ENCODE measurements around the gene TFDP1.
"Not testable (repeated sequence)": the region's sequence is repeated elsewhere in the genome, so short reads cannot be mapped to it uniquely, and the experiment has no call there.

TFDP1 gene

DNA sequence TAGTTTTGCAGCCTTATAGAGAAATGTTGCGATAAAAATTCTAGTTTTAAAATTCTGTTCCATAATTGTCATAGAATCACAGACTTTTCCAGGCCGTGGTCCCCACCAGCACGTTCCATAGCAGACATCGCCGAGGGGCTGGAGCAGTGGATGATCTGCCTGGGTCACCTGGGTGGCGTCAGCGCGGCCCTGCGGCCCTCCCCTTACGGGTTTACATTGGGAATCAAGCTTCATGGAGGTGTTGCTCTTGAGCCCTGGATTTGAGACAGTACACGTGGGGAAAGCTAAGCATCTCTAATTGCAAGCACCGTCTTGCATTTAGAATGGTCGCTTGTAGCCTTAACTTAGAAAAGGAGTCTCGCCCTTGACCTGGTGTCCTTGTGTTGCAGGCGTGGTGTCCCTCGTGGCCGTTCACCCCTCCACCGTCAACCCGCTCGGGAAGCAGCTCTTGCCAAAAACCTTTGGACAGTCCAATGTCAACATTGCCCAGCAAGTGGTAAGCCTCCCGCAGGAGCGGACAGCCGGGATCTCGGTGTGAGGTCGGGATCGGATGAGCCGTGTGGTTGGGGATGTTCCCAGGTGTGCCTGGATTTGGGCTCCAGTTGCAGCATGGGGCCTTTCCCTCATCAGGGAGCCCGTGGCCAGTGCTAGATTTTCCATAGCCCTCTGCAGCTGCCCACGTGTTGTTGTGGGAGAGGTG, 38.4 kb downstream of the TFDP1 start:
- H3K4me1 Mint-ChIP-seq (ENCODE audit: low read depth): no peaks in the 10 kb centered on the region
- no peaks in the 10 kb centered on the region for H3K9me3 Mint-ChIP-seq (ENCODE audit: low read depth)
- no peaks in the 10 kb centered on the region for H3K36me3 Mint-ChIP-seq
- no peaks in the 10 kb centered on the region for H3K27me3 Mint-ChIP-seq
- no peak overlapping the region for H3K27ac Mint-ChIP-seq
- no peak overlapping the region for H3K4me3 Mint-ChIP-seq

- no peaks in the 10 kb centered on the region for H3K27me3 Mint-ChIP-seq
- H3K9me3 Mint-ChIP-seq (ENCODE audit: low read depth): no peaks in the 10 kb centered on the region
- H3K4me3 Mint-ChIP-seq: no peak overlapping the region
- peaks cover 2% of the 10 kb centered on the region for H3K4me1 Mint-ChIP-seq (ENCODE audit: low read depth)
- no peak overlapping the region for H3K27ac Mint-ChIP-seq
- H3K36me3 Mint-ChIP-seq: no peaks in the 10 kb centered on the region
Measured at GRCh38 chr13:113623491-113624234, 39.1 kb downstream of the TFDP1 start.

DNA sequence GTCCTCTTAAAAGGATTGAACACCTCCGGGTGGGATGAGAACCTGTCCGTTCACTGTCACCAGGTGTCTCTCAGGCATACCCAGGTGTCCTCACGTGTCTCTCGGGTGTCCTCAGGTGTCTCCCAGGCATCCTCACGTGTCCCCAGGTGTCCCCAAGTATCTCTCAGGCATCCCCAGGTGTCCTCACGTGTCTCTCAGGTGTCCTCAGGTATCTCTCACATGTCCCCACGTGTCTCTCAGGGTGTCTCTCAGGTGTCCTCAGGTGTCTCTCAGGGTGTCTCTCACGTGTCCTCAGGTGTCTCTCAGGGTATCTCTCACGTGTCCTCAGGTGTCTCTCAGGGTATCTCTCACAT, 39.7 kb downstream of the TFDP1 start:
- no peak overlapping the region for H3K27ac Mint-ChIP-seq
- H3K36me3 Mint-ChIP-seq: no peaks in the 10 kb centered on the region
- peaks cover 2% of the 10 kb centered on the region for H3K4me1 Mint-ChIP-seq (ENCODE audit: low read depth)
- no peak overlapping the region for H3K4me3 Mint-ChIP-seq
- H3K9me3 Mint-ChIP-seq (ENCODE audit: low read depth): no peaks in the 10 kb centered on the region
- no peaks in the 10 kb centered on the region for H3K27me3 Mint-ChIP-seq

GRCh38 chr13:113624640-113625304, 40.2 kb downstream of the TFDP1 start:
- not testable (repeated sequence) for H3K27ac Mint-ChIP-seq; H3K27me3 Mint-ChIP-seq; H3K36me3 Mint-ChIP-seq; H3K4me3 Mint-ChIP-seq; H3K4me1 Mint-ChIP-seq (ENCODE audit: low read depth); H3K9me3 Mint-ChIP-seq (ENCODE audit: low read depth)

DNA sequence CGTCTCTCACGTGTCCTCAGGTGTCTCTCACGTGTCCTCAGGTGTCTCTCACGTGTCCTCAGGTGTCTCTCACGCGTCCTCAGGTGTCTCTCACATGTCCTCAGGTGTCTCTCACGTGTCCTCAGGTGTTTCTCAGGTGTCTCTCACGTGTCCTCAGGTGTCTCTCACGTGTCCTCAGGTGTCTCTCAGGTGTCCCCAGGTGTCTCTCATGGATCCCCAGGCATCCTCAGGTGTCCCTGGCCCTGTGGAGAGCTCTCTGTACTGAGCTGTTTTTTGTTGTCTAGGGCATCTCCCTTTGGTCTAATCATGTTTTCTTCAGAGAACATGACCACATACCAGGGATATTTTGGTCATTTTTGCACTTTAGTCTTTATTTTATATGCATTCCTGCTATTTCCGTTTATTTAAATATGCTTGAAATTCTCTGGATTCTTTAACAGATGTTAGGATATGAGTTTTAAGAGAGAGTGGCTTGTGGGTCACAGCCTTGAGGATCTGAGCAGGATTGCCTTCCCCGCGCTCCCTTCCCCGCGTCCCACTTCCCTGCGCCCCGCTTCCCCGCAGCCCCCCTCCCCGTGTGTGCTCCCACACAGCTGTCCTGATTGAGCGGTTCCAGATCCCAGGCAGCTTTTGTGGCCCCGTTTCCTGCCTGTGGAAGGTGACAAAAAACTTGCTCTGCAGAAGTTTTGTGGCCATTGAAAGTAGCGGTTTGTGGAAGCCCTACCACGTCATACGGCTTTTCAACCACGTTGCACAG, 41.6 kb downstream of the TFDP1 start:
- H3K9me3 Mint-ChIP-seq (ENCODE audit: low read depth): no peaks in the 10 kb centered on the region
- no peak overlapping the region for H3K4me3 Mint-ChIP-seq
- peaks cover 5% of the 10 kb centered on the region for H3K4me1 Mint-ChIP-seq (ENCODE audit: low read depth)
- no peaks in the 10 kb centered on the region for H3K27me3 Mint-ChIP-seq
- H3K36me3 Mint-ChIP-seq: peaks cover 2% of the 10 kb centered on the region
- H3K27ac Mint-ChIP-seq: no peak overlapping the region

- H3K27me3 Mint-ChIP-seq: no peaks in the 10 kb centered on the region
- peaks cover 7% of the 10 kb centered on the region for H3K4me1 Mint-ChIP-seq (ENCODE audit: low read depth)
- H3K27ac Mint-ChIP-seq: no peak overlapping the region
- H3K9me3 Mint-ChIP-seq (ENCODE audit: low read depth): no peaks in the 10 kb centered on the region
- H3K4me3 Mint-ChIP-seq: no peak overlapping the region
- H3K36me3 Mint-ChIP-seq: peaks cover 4% of the 10 kb centered on the region
Measured at GRCh38 chr13:113627136-113627535, 42.6 kb downstream of the TFDP1 start.

DNA sequence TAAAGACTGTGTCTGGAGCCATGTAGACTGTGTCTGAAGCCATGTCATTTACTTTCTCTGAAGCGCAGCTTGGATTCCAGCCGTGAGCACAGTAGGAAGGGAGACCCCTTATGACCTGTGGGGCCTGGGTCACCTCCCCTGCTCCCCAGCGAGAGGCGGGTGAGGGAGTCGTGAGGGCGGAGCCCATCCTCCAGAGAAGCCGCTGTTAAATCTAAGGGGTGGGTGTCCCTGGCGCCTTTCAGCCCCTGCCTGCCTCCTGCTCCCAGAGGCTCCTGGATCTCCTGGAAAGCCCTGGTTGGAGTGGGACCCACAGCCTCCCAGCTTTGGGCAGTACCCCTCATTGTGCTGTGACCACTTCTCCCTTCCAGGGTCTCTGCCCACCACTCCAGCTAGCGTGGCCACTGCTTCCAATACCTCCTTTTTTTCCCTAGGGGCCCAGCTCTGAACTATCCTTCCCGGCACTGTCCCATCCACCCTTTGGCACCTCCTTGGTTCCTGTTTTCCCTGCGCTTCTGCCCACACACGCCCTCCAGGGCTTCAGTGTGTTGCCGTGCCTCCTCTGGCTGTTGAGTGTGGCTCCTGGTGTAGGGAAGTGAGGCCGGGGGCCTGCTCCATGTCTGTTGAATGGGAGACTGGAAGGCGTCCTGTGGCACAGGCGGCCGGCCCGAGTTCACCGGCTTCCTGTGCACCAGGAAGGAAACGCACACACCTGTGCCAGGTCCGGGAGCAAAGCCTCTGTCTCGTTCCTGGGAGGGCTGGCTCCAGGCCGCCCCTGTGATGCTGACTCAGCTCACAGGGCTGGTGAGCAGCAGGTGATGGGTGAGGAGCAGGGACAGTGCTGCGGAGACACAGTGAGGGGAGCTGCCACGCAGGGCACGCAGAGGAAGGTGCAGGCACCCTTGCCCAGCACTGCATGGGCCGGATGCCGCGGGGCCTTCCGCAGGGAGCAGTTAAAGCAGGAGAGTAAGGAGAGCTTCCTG, 44.0 kb downstream of the TFDP1 start:
- Mint-ChIP-seq H3K9me3 (ENCODE audit: low read depth) (no peaks in the 10 kb centered on the region), H3K27me3 (no peaks in the 10 kb centered on the region), H3K4me3 (no peak overlapping the region), H3K4me1 (ENCODE audit: low read depth) (peaks cover 17% of the 10 kb centered on the region), H3K36me3 (peaks cover 4% of the 10 kb centered on the region), H3K27ac (no peak overlapping the region)

GRCh38 chr13:113629866-113630265, 45.3 kb downstream of the TFDP1 start:
- no peak overlapping the region for H3K4me3 Mint-ChIP-seq
- H3K9me3 Mint-ChIP-seq (ENCODE audit: low read depth): no peaks in the 10 kb centered on the region
- no peaks in the 10 kb centered on the region for H3K27me3 Mint-ChIP-seq
- peaks cover 9% of the 10 kb centered on the region for H3K36me3 Mint-ChIP-seq
- H3K4me1 Mint-ChIP-seq (ENCODE audit: low read depth): peaks cover 30% of the 10 kb centered on the region
- H3K27ac Mint-ChIP-seq: no peak overlapping the region

DNA sequence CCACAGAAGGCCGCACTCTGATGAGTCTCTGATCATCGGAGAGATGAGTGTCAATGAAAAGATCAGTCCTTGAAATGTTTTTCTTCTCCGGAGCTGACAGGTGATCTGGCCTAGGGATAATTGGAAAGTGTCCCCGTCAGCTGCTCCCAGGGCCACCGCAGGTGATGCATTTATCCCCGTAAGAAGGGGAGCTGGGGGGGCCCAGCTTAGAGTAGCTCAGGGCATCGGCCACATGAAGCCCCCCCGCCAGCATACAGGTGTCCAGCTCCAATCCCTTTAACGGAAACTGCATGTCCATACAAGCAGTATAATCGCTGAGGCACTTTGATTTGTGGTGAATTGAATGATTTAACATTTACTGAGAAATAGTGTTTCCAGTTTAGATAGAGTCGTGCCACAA, 45.7 kb downstream of the TFDP1 start:
- Mint-ChIP-seq H3K4me3 (no peak overlapping the region), H3K27ac (no peak overlapping the region), H3K4me1 (ENCODE audit: low read depth) (peaks cover 34% of the 10 kb centered on the region), H3K36me3 (peaks cover 9% of the 10 kb centered on the region), H3K9me3 (ENCODE audit: low read depth) (no peaks in the 10 kb centered on the region), H3K27me3 (no peaks in the 10 kb centered on the region)

GRCh38 chr13:113630804-113631203, 46.3 kb downstream of the TFDP1 start:
- Mint-ChIP-seq H3K4me3 (no peak overlapping the region), H3K27me3 (no peaks in the 10 kb centered on the region), H3K27ac (no peak overlapping the region), H3K36me3 (peaks cover 9% of the 10 kb centered on the region), H3K4me1 (ENCODE audit: low read depth) (peaks cover 34% of the 10 kb centered on the region), H3K9me3 (ENCODE audit: low read depth) (no peaks in the 10 kb centered on the region)

DNA sequence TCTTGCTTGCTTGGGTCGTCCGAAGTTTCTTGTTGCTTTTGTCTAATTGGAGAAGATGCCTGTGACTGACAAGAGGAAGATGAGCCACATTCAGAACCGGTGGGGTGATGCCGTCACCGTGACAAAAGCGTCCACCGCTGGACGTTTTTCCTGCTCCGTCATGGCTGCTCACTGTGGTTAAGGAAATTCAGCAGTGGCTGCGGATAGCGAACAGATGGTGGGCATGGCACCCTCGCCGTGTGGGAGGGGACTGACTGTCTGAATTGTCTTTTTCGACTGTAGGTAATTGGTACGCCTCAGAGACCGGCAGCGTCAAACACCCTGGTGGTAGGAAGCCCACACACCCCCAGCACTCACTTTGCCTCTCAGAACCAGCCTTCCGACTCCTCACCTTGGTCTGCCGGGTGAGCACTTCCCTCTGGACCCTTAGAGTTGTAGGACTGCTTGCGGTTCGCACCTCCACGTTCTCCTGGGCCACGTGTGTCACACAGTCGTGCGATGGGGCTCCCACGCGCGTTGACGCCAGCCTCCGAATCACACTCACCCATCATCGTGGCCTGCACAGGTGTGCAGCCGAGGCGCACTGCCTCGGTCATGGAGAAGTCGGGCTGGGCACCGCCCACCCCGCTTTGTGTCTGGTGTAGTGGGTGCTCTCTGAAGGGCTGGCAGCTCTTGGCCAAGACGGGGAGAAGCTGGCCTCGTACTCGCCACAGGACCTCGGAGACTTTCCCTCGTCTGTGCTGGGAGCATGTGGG, 47.0 kb downstream of the TFDP1 start:
- Mint-ChIP-seq H3K36me3 (peaks cover 9% of the 10 kb centered on the region), H3K27me3 (no peaks in the 10 kb centered on the region), H3K4me1 (ENCODE audit: low read depth) (peaks cover 34% of the 10 kb centered on the region), H3K27ac (no peak overlapping the region), H3K4me3 (no peak overlapping the region), H3K9me3 (ENCODE audit: low read depth) (no peaks in the 10 kb centered on the region)

DNA sequence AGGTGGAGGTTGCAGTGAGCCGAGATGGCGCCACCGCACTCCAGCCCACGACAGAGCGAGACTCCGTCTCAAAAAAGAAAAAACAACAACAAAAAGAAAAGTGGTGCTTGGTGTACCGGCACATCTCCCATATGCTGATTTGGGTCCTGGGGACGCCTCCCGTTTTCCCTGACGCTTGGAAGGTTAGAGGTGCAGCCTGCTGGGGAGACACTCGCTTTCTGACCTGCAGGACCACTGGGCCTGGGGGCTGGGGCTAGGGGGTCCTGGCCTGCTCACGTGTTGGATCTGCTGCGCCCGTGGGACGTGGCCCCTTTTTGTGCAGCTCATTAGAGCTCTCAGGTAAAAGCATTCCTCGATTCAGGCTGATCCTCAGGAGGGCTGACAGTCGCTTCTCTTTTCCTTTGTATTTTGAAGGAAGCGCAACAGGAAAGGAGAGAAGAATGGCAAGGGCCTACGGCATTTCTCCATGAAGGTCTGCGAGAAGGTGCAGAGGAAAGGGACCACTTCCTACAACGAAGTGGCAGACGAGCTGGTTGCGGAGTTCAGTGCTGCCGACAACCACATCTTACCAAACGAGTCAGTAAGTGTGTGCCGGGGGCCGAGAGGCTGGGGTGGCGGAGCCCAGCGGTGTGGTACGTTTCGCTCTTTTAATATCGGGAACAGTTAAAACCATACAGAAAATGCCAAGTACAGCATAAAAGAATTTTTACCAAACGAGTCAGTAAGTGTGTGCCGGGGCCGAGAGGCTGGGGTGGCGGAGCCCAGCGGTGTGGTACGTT, 48.3 kb downstream of the TFDP1 start:
- H3K9me3 Mint-ChIP-seq (ENCODE audit: low read depth): no peaks in the 10 kb centered on the region
- H3K36me3 Mint-ChIP-seq: peaks cover 9% of the 10 kb centered on the region
- H3K27ac Mint-ChIP-seq: peak overlapping the region; percentile 58
- peaks cover 34% of the 10 kb centered on the region for H3K4me1 Mint-ChIP-seq (ENCODE audit: low read depth)
- H3K27me3 Mint-ChIP-seq: no peaks in the 10 kb centered on the region
- peak overlapping the region; percentile 28 for H3K4me3 Mint-ChIP-seq

DNA sequence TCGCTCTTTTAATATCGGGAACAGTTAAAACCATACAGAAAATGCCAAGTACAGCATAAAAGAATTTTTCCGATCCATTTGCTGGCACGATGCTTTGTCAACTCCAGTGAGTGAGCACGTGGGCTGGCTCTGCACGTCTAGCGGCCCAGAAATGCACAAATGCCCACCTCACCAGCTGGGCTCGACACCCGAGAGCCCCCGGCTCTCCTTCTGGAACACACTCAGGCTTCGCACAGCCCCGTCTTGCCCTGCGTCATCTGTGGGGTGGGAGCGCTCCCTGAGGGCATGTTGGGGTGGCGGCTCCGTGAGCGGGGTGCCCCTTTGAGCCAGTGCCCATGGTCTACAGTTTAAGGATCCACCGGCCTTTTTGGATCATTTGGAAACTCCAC, 48.9 kb downstream of the TFDP1 start:
- Mint-ChIP-seq H3K4me3 (peak overlapping the region; percentile 67), H3K27me3 (no peaks in the 10 kb centered on the region), H3K27ac (peak overlapping the region; percentile 58), H3K4me1 (ENCODE audit: low read depth) (peaks cover 34% of the 10 kb centered on the region), H3K36me3 (peaks cover 9% of the 10 kb centered on the region), H3K9me3 (ENCODE audit: low read depth) (no peaks in the 10 kb centered on the region)
